Body of pancreas (tissue), 4 donors: ENCODE results near the gene ARMS2. TPM values are rescaled to one million over a fixed set of nuclear protein-coding genes. Genes with fewer than 3 reads are reported as not detected.
A peak's percentile ranks its signal among the peaks of the same experiment; 100 is the strongest.

Experiments used
- ATAC-seq: fragments of 150-250 bp; one replicate; pipeline ENCODE4 v1.9.1; 2016
- DNase-seq, 4 donors: peaks; one replicate each; pipeline ENCODE4 v3.0.0-alpha.2; 2019
- H3K27ac ChIP-seq, 4 donors: fragments of 200-600 bp; sonication (generic); 1 replicate in 3 of 4; 2 replicates in 1 of 4; pipeline versions ENCODE4 v1.5.1 to v1.6.1; 2016 to 2019; ENCODE audit warnings: mild to moderate bottlenecking in 1 of 4, mixed read lengths in 1 of 4, moderate library complexity in 1 of 4
- H3K27me3 ChIP-seq, 2 donors: fragments of 200-600 bp; sonication (generic); one replicate each; pipeline ENCODE4 v1.6.0; 2016; ENCODE audit warnings: mild to moderate bottlenecking in 1 of 2
- H3K36me3 ChIP-seq, 2 donors: fragments of 200-600 bp; sonication (generic); replicated peaks in 1 of 2; 2 replicates each; pipeline ENCODE4 v1.5.1; 2016; ENCODE audit warnings: low read depth in 2 of 2; ENCODE audit not compliant: insufficient read depth in 1 of 2
- H3K4me1 ChIP-seq: fragments of 200-600 bp; sonication (generic); one replicate; pipeline ENCODE4 v1.6.0; 2016
- H3K4me3 ChIP-seq, 2 donors: fragments of 200-600 bp; sonication (generic); 1 replicate in 1 of 2; 2 replicates in 1 of 2; pipeline ENCODE4 v1.5.1; 2016 to 2019
- H3K9me3 ChIP-seq, 3 donors: fragments of 200-600 bp; sonication (generic); 1 replicate in 2 of 3; 2 replicates in 1 of 3; pipeline ENCODE4 v1.5.1; 2016
- CTCF ChIP-seq, 7 experiments: fragments of 450-650 bp in 4 of 7; fragments of 200-600 bp in 3 of 7; sonication (generic) in 3 of 7; IDR thresholded peaks; one replicate each; pipeline ENCODE4 v1.5.1; 2016 to 2019; ENCODE audit warnings: antibody characterized with exemption in 7 of 7
- POLR2A ChIP-seq, 3 donors: fragments of 450-650 bp; IDR thresholded peaks; one replicate each; pipeline ENCODE4 v1.6.1; 2016; ENCODE audit warnings: antibody characterized with exemption in 3 of 3, mild to moderate bottlenecking in 2 of 3
- WGBS, 2 donors: methylation state at CpG; one replicate each; pipeline ENCODE4 v1.1.5; 2017; 5-methylcytosine and 5-hydroxymethylcytosine counted together
- intact Hi-C: fragments of 100-400 bp; cut with DNase I; formaldehyde crosslinking; loops from one replicate; pipeline ENCODE4 v1.15.1; 2023
- total RNA-seq, 2 donors: library from RNA; depleted of rRNA; stranded (reverse); fragments of >200 nt; gene quantifications; one replicate each; pipeline ENCODE4 v1.1.0, GENCODE V29; 2016

The ARMS2 gene
- total RNA-seq, 2 donors from 2014 or later = not detected

GRCh38 chr10:122460891-122461293 is 6.4 kb downstream of the ARMS2 start:
- H3K4me3 ChIP-seq = peak overlapping the region; percentile 22 to 37
- whole genome bisulfite sequencing, 2 donors = 1% methylated on average over 21 to 39 of the region's 40 CpGs
- no peak for TF ChIP-seq CTCF (IDR thresholded peaks at IDR 0.05)
- TF ChIP-seq POLR2A (IDR thresholded peaks at IDR 0.05) = no peak
- no peaks in the 10 kb centered on the region for H3K27me3 ChIP-seq
- intact Hi-C loops = no loop called here
- no peak overlapping the region for H3K27ac ChIP-seq
- ATAC-seq = no peak
- H3K4me1 ChIP-seq = peaks cover 25% of the 10 kb centered on the region
- no peaks in the 10 kb centered on the region for H3K9me3 ChIP-seq
- peak in 1 of 4 donors; percentile 20 for DNase-seq
- no peaks in the 10 kb centered on the region for H3K36me3 ChIP-seq

DNA sequence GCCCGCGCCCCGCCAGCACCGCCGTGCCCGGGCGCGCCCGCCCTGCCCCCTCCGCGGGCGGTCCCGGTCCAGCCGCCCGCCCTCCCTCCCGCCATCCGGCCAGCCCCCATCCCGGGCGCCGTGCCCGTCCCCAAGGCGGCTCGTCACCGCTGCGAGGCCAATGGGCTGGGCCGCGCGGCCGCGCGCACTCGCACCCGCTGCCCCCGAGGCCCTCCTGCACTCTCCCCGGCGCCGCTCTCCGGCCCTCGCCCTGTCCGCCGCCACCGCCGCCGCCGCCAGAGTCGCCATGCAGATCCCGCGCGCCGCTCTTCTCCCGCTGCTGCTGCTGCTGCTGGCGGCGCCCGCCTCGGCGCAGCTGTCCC is 6.9 kb downstream of the ARMS2 start, which contains the start of gene HTRA1:
TSS of gene HTRA1 (plus strand) at position 187 of the 362 bp plus-strand sequence. CDS start at position 287, 100 bp downstream.
- Histone ChIP-seq H3K36me3 (no peaks in the 10 kb centered on the region), H3K4me1 (peaks cover 25% of the 10 kb centered on the region), H3K9me3 (no peaks in the 10 kb centered on the region), H3K27me3 (no peaks in the 10 kb centered on the region), H3K4me3 (peak within 1 kb of the TSS; percentile 33 to 37), H3K27ac (peak within 1 kb of the TSS in 2 of 4 donors; percentile 13 to 24)
- TF ChIP-seq CTCF (IDR thresholded peaks at IDR 0.05) (no peak), POLR2A (IDR thresholded peaks at IDR 0.05) (peak in 1 of 3 donors; percentile 3)
- ATAC-seq = peak; percentile 77
- intact Hi-C loops = no loop called here
- 0% methylated on average over 29 of the region's 56 CpGs; no CpG with 5 or more reads in 1 of the 2 donors for WGBS, 2 donors
- peak; percentile 66 to 80 (median 72) for DNase-seq

- no peaks in the 10 kb centered on the region for H3K27me3 ChIP-seq
- WGBS, 2 donors = 0 to 1% methylated on average over 10 to 41 of the region's 95 CpGs
- DNase-seq = peak; percentile 56 to 78 (median 66)
Measured at GRCh38 chr10:122461729-122462532, 7.5 kb downstream of the ARMS2 start.

DNA sequence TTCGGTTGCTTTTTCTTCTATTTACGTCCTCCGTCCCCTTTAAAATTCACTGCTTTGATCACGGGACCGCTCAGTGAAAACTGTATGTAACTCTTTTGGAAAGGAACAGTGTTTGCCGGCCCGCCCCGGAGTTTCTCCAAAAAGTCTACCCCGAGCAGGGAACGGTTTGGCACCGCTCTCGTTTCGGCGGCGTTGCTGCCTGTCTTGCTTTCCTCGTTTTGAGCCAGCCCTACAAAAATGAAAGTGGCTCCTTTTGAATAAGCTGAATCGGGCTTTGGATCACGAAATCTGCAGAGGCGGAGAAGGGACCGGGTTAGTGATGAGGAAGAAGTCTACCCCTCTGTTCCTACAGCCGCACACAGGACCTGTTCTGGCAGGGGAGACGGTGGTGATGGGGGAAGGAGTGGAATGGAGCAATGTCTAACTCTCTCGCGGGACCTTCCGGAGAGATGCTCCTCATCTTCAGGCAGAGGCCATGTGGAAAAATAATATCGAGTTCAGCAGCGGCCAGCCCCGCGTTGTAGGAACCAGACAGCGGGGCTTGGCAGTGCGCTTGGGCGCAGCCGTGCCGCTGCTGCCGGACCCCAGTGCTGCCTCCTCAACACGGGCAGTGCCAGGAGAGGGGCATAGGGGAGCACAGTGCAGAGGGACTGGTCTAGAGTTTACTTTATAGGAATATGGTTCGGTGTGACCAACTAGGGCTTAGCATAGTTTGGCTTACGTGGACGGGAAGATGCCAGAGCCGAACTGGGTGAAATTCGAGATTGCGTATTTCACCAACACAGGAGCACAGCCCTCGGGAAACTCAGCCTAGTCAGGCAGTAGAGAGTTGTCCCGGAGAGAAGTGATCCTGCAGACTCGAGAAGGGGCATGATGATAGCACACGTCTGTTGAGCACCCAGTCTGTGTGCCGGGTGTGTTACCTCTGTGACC is 8.3 kb downstream of the ARMS2 start:
- WGBS, 2 donors = 23 to 24% methylated on average over 32 to 47 of the region's 47 CpGs
- intact Hi-C loops = no loop called here
- DNase-seq = peak; percentile 24 to 43 (median 38)
- H3K27me3 ChIP-seq = no peaks in the 10 kb centered on the region
- peak overlapping the region; percentile 3 to 33 for H3K4me3 ChIP-seq
- ATAC-seq = no peak
- peak overlapping the region in 2 of 4 donors; percentile 13 to 24 for H3K27ac ChIP-seq
- no peak for TF ChIP-seq CTCF (IDR thresholded peaks at IDR 0.05)
- no peak for TF ChIP-seq POLR2A (IDR thresholded peaks at IDR 0.05)
- no peaks in the 10 kb centered on the region for H3K9me3 ChIP-seq
- H3K36me3 ChIP-seq = no peaks in the 10 kb centered on the region
- H3K4me1 ChIP-seq = peaks cover 25% of the 10 kb centered on the region

More at GRCh38 chr10:122461729-122462532, 7.5 kb downstream of the ARMS2 start:
- TF ChIP-seq POLR2A (IDR thresholded peaks at IDR 0.05) (no peak), CTCF (IDR thresholded peaks at IDR 0.05) (peak in 1 of 7 experiments; percentile 23)
- Histone ChIP-seq H3K9me3 (no peaks in the 10 kb centered on the region), H3K36me3 (no peaks in the 10 kb centered on the region), H3K27ac (peak overlapping the region in 2 of 4 donors; percentile 13 to 24), H3K4me1 (peaks cover 25% of the 10 kb centered on the region), H3K4me3 (peak overlapping the region; percentile 3 to 33)
- intact Hi-C loops = no loop called here
- ATAC-seq = peak; percentile 70
